Keratinocyte (primary cell): ENCODE data around the gene ADAMTSL3. TPM values are rescaled to one million over a fixed set of nuclear protein-coding genes. Genes with fewer than 3 reads are reported as not detected.

Experiments
- DNase-seq: peaks from one replicate; pipeline ENCODE4 v3.0.0-alpha.2; 2011; ENCODE audit warnings: low read depth, missing footprints, low spot score
- FAIRE-seq: peaks from 2 replicates; lab custom pipeline; 2011; peaks lifted over from hg19 to GRCh38; lab: Jason Lieb, UNC
- H2AFZ ChIP-seq: 2 replicates; pipeline ENCODE4 v1.6.0; 2012; ENCODE audit warnings: low read length, control low read depth, inconsistent platforms; ENCODE audit not compliant: control insufficient read depth
- H3K27ac ChIP-seq: 2 replicates; pipeline ENCODE4 v1.5.1; 2011; ENCODE audit warnings: low read length; ENCODE audit not compliant: control insufficient read depth, insufficient read depth
- H3K27me3 ChIP-seq: 3 replicates; pipeline ENCODE4 v1.6.0; 2011; ENCODE audit warnings: low read length; ENCODE audit not compliant: control insufficient read depth, insufficient read depth; ENCODE audit errors: extremely low read depth
- H3K36me3 ChIP-seq, 2 experiments: 2 replicates in 1 of 2; 3 replicates in 1 of 2; pipeline ENCODE4 v1.5.1; 2011; ENCODE audit warnings: low read length in 2 of 2, mild to moderate bottlenecking in 1 of 2; ENCODE audit not compliant: control insufficient read depth in 2 of 2, insufficient read depth in 2 of 2; ENCODE audit errors: extremely low read depth in 1 of 2
- H3K4me1 ChIP-seq: 3 replicates; pipeline ENCODE4 v1.5.1; 2011; ENCODE audit warnings: low read length; ENCODE audit not compliant: control insufficient read depth, insufficient read depth; ENCODE audit errors: extremely low read depth
- H3K4me2 ChIP-seq: 3 replicates; pipeline ENCODE4 v1.6.0; 2011; ENCODE audit warnings: low read depth, low read length; ENCODE audit not compliant: control insufficient read depth, insufficient read depth; ENCODE audit errors: extremely low read depth
- H3K4me3 ChIP-seq, 3 experiments: fragments of 200-600 bp in 1 of 3; sonication (generic) in 1 of 3; 2 replicates in 2 of 3; 3 replicates in 1 of 3; pipeline ENCODE4 v1.5.1; 2011 to 2016; ENCODE audit warnings: low read length in 3 of 3, mild to moderate bottlenecking in 3 of 3, control low read depth in 2 of 3, inconsistent platforms in 1 of 3, low read depth in 1 of 3, mixed read lengths in 1 of 3, mixed run types in 1 of 3, moderate library complexity in 1 of 3; ENCODE audit not compliant: control insufficient read depth in 2 of 3, insufficient read depth in 2 of 3; ENCODE audit errors: extremely low read depth in 1 of 3
- H3K79me2 ChIP-seq: 2 replicates; pipeline ENCODE4 v1.6.0; 2012; ENCODE audit warnings: low read length; ENCODE audit not compliant: control insufficient read depth, insufficient read depth
- H3K9ac ChIP-seq: 3 replicates; pipeline ENCODE4 v1.6.0; 2011; ENCODE audit warnings: low read length; ENCODE audit not compliant: control insufficient read depth, insufficient read depth; ENCODE audit errors: extremely low read depth
- H3K9me1 ChIP-seq: 3 replicates; pipeline ENCODE4 v1.6.0; 2011; ENCODE audit warnings: low read length; ENCODE audit not compliant: control insufficient read depth, insufficient read depth; ENCODE audit errors: extremely low read depth
- H3K9me3 ChIP-seq: 2 replicates; pipeline ENCODE4 v1.5.1; 2012; ENCODE audit warnings: low read depth, low read length; ENCODE audit not compliant: control insufficient read depth
- H4K20me1 ChIP-seq: 3 replicates; pipeline ENCODE4 v1.6.0; 2011; ENCODE audit warnings: low read length; ENCODE audit not compliant: control insufficient read depth, insufficient read depth; ENCODE audit errors: extremely low read depth
- EZH2 ChIP-seq: IDR thresholded peaks from one replicate; pipeline ENCODE4 v1.6.1; 2012; ENCODE audit warnings: inconsistent platforms, mild to moderate bottlenecking, low read length, moderate library complexity
- dilution Hi-C: fragments of 300-500 bp; cut with MboI; formaldehyde crosslinking; loops from one replicate; pipeline ENCODE4 v1.7.0; 2020; ENCODE audit warnings: low sequenced_read_pairs; ENCODE audit not compliant: extremely low pct_ligation_motif_present
- polyA plus RNA-seq, 5 experiments: library from polyadenylated mRNA; depleted of rRNA in 3 of 5; stranded (reverse) in 3 of 5; stranded (forward) in 1 of 5; unstranded in 1 of 5; fragments of >200 nt; gene quantifications; 1 replicate in 1 of 5; 2 replicates in 3 of 5; 3 replicates in 1 of 5; pipeline versions ENCODE4 v1.2.1 to v1.2.3, GENCODE V29; 2011 to 2012; ENCODE audit warnings: missing spikeins in 2 of 5, low read depth in 1 of 5, low replicate concordance in 1 of 5
- TF ChIP-seq, protein P1 (sequence below), 3 experiments: IDR thresholded peaks in 1 of 3; conservative IDR thresholded peaks in 1 of 3; optimal IDR thresholded peaks in 1 of 3; 2 replicates in 2 of 3; 3 replicates in 1 of 3; pipeline versions ENCODE3 to v1.5.1; 2011; ENCODE audit warnings: low read length in 3 of 3, mild to moderate bottlenecking in 3 of 3, moderate library complexity in 2 of 3, control low read depth in 1 of 3, inconsistent platforms in 1 of 3; ENCODE audit not compliant: insufficient read depth in 2 of 3; ENCODE audit errors: extremely low read depth in 1 of 3

Gene ADAMTSL3
- polyA plus RNA-seq, 1 donor (not counting 4 experiments of a cell fraction or from before 2014, with no cell fraction given), result 0.01 TPM

DNA sequence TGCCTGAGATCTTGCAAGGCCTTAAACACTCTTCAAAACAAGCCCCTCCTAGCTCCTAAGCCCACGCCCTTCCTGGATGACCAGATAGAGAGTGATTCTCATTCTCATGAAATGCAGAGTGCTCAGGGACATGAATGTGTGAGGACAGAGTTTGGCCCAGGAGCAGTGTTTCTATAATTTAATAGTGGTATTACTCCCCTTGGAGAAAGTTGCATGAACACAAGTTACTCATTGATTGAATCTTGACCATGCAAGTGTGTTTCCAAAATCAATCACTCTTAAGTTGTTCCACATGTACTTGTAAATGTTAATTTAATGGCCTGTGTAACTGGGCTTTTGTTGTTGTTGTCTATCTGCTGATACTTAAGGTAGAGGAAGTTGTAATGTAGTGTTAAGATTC lies 181.6 kb downstream of the ADAMTSL3 start:
- H3K9me1 ChIP-seq, result no peaks in the 10 kb centered on the region
- H3K27me3 ChIP-seq, result no peaks in the 10 kb centered on the region
- no peak for TF ChIP-seq EZH2
- TF ChIP-seq, protein P1, sequence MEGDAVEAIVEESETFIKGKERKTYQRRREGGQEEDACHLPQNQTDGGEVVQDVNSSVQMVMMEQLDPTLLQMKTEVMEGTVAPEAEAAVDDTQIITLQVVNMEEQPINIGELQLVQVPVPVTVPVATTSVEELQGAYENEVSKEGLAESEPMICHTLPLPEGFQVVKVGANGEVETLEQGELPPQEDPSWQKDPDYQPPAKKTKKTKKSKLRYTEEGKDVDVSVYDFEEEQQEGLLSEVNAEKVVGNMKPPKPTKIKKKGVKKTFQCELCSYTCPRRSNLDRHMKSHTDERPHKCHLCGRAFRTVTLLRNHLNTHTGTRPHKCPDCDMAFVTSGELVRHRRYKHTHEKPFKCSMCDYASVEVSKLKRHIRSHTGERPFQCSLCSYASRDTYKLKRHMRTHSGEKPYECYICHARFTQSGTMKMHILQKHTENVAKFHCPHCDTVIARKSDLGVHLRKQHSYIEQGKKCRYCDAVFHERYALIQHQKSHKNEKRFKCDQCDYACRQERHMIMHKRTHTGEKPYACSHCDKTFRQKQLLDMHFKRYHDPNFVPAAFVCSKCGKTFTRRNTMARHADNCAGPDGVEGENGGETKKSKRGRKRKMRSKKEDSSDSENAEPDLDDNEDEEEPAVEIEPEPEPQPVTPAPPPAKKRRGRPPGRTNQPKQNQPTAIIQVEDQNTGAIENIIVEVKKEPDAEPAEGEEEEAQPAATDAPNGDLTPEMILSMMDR (optimal IDR thresholded peaks at IDR 0.05 in 1 of 3, IDR thresholded peaks at IDR 0.05 in 1 of 3, conservative IDR thresholded peaks at IDR 0.05 in 1 of 3; ENCODE audit: extremely low read depth in 1 of 3, insufficient read depth in 2 of 3, low read length in 3 of 3), result no peak
- H4K20me1 ChIP-seq, result no peaks in the 10 kb centered on the region
- dilution Hi-C loops, result no loop called here
- no peaks in the 10 kb centered on the region for H3K79me2 ChIP-seq
- no peaks in the 10 kb centered on the region for H3K9me3 ChIP-seq
- no peak overlapping the region for H3K4me3 ChIP-seq
- FAIRE-seq, result no peak
- no peaks in the 10 kb centered on the region for H3K36me3 ChIP-seq
- no peak overlapping the region for H3K4me2 ChIP-seq
- no peak overlapping the region for H3K9ac ChIP-seq
- H3K27ac ChIP-seq, result no peak overlapping the region
- H2AFZ ChIP-seq, result no peak overlapping the region
- DNase-seq, result no peak
- H3K4me1 ChIP-seq, result no peaks in the 10 kb centered on the region

DNA sequence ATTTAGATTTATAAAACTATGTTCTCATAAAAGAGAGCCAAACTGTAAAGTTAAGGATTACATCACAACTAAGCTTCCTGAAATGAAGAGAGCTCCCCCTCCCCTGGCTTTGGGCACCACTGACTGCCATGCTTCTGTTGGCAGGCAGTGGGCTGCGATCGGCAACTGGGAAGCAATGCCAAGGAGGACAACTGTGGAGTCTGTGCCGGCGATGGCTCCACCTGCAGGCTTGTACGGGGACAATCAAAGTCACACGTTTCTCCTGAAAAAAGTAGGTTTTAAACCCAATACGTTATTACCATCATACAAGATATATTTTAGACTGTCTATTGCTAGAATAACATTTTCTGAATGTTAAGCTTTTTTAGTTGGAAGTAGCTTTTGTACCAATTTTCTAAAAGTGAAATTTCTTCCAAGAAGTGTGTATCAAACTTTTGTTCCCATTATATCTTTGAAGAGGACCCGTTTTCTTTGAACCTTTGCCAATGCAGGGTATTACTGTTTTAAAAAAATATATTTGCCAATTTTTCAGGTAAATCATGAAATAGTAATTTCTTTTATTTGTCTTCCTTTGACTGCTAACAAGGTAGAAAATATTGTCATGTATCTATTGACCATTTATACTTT lies 184.1 kb downstream of the ADAMTSL3 start:
- Histone ChIP-seq H3K27ac (no peak overlapping the region), H4K20me1 (no peaks in the 10 kb centered on the region), H2AFZ (peak overlapping the region; percentile 29), H3K4me2 (no peak overlapping the region), H3K4me3 (no peak overlapping the region), H3K27me3 (no peaks in the 10 kb centered on the region), H3K9ac (no peak overlapping the region), H3K79me2 (no peaks in the 10 kb centered on the region), H3K4me1 (no peaks in the 10 kb centered on the region), H3K9me3 (no peaks in the 10 kb centered on the region), H3K36me3 (no peaks in the 10 kb centered on the region), H3K9me1 (no peaks in the 10 kb centered on the region)
- dilution Hi-C loops, result no loop called here
- FAIRE-seq (peak; percentile 20), DNase-seq (no peak)
- no peak for TF ChIP-seq EZH2
- TF ChIP-seq, protein P1 (optimal IDR thresholded peaks at IDR 0.05 in 1 of 3, IDR thresholded peaks at IDR 0.05 in 1 of 3, conservative IDR thresholded peaks at IDR 0.05 in 1 of 3; ENCODE audit: extremely low read depth in 1 of 3, insufficient read depth in 2 of 3, low read length in 3 of 3), result peak; percentile 56 to 81 (median 67)
